Myometrial cell (primary cell): ENCODE results near the gene RPGRIP1L. TPM values are rescaled to one million over a fixed set of nuclear protein-coding genes. Genes with fewer than 3 reads are reported as not detected.

Experiments used
- total RNA-seq: library from RNA; depleted of rRNA; stranded (reverse); fragments of >200 nt; gene quantifications from 2 replicates; pipeline ENCODE4 v1.2.3, GENCODE V29; 2015

RPGRIP1L gene
- total RNA-seq, result 8.4 and 11.5 TPM in 2 replicates

GRCh38 chr16:53703590-53704444 lies at the start of gene RPGRIP1L, which contains the start of gene FTO:
Gene RPGRIP1L (minus strand): TSS chr16:53703859. CDS start chr16:53700723, 3,136 bp downstream.
Gene FTO (plus strand): TSS chr16:53704156.

Other genes starting within 250 kb of the RPGRIP1L start
- 12.4 and 20.6 TPM in 2 replicates for gene AKTIP, start 200.7 kb downstream of the RPGRIP1L start, total RNA-seq
- gene FTO, start 297 bp upstream of the RPGRIP1L start, total RNA-seq, result 81.9 and 82.4 TPM in 2 replicates